ENCODE data around the gene SMG5.

Gene SMG5

DNA sequence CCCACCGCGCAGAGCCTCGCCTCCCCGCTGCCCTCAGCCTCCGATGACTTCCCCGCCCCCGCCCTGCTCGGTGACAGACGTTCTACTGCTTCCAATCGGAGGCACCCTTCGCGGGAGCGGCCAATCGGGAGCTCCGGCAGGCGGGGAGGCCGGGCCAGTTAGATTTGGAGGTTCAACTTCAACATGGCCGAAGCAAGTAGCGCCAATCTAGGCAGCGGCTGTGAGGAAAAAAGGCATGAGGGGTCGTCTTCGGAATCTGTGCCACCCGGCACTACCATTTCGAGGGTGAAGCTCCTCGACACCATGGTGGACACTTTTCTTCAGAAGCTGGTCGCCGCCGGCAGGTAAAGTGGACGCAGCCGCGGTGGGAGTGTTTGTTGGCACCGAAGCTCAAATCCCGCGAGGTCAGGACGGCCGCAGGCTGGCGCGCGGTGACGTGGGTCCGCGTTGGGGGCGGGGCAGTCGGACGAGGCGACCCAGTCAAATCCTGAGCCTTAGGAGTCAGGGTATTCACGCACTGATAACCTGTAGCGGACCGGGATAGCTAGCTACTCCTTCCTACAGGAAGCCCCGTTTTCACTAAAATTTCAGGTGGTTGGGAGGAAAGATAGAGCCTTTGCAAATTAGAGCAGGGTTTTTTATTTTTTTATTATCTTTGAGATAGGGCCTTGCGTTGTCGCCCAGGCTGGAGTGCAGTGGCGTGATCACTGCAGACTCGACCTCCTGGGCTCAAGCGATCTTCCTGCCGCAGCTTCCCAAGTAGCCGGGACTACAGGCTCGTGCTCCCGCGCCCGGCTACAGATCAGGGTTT, 69.6 kb downstream of the SMG5 start, which contains the start of gene PMF1:
TSS of gene PMF1 (plus strand) at position 175 of the 811 bp plus-strand sequence. CDS start at position 184, 9 bp downstream.
- DNase-seq, result peak; percentile 93 to 94

DNA sequence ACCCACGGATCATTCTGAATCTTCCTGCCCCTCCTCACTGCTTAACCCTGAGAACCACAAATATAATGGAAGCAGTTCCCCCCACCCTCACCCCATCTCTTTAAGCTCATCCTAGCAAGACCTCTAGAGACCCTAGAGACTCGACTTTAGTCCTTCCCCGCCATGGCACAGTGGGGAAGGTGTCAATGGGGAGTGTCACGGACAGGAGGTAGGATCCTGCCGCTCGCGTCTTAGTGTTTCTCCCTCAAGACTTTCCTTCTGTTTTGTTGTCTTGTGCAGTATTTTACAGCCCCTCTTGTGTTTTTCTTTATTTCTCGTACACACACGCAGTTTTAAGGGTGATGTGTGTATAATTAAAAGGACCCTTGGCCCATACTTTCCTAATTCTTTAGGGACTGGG, 70.5 kb downstream of the SMG5 start:
- no peak for DNase-seq

GRCh38 chr1:156211243-156211642, 71.4 kb downstream of the SMG5 start:
- DNase-seq, result no peak

DNA sequence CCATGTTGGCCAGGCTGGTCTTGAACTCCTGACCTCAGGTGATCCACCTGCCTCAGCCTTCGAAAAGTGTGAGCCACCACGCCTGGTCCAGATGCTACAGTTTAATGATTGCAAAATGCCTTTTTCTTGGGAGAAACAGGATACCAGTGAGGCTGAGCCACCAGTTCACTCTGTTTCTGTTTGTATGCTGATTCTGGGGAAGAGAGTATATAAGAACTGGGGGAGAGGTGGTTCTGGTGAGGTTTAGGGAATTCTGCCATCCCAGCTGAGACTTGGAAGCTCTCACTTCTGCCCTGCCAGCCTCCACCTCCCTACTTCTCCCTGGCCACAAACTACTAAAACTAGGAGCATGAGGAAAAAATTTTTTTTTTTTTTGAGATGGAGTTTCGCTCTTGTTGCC, 77.9 kb downstream of the SMG5 start:
- DNase-seq, result no peak

- DNase-seq, result no peak
These were observed 79.3 kb downstream of the SMG5 start for GRCh38 chr1:156203331-156203730.

GRCh38 chr1:156200044-156200443, 82.6 kb downstream of the SMG5 start:
- no peak for DNase-seq
